NK-92 (cell line): ENCODE results near the gene IQCN.
A peak's percentile ranks its signal among the peaks of the same experiment; 100 is the strongest.

Experiments used
- DNase-seq: peaks from one replicate; lab custom pipeline; 2025; ENCODE audit not compliant: unreplicated experiment; lab: John Stamatoyannopoulos, UW

The IQCN gene

DNA sequence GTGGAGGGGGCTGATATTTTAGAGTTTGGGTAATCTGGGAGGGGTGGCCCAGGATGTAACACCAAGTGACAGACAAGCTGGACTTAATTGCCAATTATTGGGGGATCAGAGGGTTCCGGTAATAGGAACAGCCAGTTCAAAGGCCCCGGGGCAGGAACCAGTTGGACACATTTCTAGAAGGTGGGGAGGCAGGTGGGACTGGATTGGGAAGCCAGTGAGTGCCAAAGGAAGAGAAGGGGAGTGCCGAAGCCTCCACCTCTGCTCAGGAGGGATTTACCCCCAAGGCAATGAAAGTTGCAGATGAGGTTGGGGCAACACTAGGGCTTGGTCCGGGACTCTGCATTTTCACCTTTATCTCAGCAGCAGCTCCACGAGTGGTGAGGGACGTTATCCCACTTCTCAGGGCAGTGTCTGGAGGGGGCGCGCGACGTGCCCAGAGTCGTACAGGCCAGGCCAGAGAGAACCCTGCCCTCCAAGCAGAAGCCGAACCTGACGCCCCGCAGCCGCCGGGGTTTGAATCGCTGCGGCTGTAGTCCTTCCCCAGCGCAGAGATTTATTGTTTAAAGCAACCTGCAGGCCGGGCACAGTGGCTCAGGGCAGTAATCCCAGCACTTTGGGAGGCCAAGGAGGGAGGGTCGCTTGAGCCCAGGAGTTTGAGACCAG is 12.9 kb upstream of the IQCN start:
- DNase-seq: no peak

- no peak for DNase-seq
Measured at GRCh38 chr19:18284712-18285360, 10.6 kb upstream of the IQCN start.

DNA sequence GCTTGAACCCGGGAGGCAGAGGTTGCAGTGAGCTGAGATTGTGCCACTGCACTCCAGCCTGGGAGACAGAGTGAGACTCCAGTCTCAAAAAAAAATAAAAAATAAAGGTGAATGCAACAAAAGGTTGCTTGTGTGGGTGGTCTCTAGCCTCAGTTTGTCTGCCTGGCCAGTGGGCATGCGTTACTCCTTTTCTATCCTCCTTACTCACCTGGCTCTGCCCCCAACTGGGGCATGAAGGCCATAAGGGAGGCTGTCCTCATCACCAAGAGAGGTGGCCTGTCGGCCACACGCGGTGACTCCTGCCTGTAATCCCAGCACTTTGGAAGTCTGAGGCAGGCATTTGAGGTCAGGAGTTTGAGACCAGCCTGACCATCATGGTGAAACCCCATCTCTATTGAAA is 9.1 kb upstream of the IQCN start:
- no peak for DNase-seq

GRCh38 chr19:18282788-18283141 is 8.5 kb upstream of the IQCN start:
- DNase-seq: no peak

GRCh38 chr19:18282021-18282787 is 8.0 kb upstream of the IQCN start:
- no peak for DNase-seq

- peak; percentile 93 for DNase-seq
Measured at GRCh38 chr19:18281082-18282020, 7.1 kb upstream of the IQCN start, which contains the start of gene JUND. JUND (minus strand) TSS chr19:18281622; CDS start chr19:18281484, 138 bp downstream.

GRCh38 chr19:18280247-18281081 is 6.2 kb upstream of the IQCN start:
- no peak for DNase-seq

- peak; percentile 56 for DNase-seq
Measured at GRCh38 chr19:18279516-18280246, 5.4 kb upstream of the IQCN start.

DNA sequence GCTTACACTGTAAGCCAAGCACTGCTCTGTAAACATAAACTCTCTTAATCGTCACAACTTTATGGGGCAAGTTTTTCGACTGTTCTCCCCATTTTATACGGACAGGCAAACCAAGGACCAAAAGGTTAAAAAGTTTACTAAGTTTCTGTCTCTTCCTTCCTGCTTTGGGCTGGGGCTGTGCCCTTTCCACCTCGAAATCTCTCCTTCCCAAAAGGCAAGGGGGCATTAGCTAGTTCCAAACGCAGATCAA is 4.9 kb upstream of the IQCN start:
- DNase-seq: no peak

DNA sequence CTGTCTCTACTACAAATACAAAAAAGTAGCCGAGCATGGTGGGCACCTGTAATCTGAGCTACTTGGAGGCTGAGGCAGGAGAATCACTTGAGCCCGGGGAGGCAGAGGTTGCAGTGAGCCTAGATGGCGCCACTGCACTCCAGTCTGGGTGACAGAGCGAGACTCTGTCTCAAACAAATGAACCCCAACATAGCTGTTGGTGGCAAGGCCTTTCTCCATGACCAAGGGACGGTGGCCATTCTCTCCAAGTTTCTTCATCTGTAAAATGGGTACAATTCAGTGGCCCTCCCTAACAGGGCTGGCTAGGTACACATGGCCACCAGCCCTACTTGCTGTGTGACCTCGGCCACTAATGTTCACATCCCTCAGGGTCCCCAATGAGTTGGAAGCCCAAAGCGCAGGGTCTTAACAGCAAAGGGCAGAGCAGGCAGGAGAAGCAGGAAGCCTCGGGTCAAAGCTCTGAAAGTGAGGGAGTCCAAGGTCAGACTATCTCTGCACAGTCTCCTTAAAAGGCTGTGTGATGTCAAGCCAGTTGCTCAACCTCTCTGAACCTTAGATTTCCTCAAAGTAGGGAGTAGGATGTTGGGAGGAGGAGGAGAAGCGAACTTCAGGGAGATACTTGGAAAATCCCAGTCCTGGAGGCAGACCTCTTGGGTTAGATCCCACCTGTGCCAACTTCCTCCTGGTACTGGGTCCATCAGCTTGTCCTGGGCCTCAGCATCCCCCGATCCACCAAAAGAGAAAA is 4.4 kb upstream of the IQCN start:
- no peak for DNase-seq

GRCh38 chr19:18274781-18275356 is 617 bp upstream of the IQCN start:
- DNase-seq: no peak

GRCh38 chr19:18273561-18274218 is 562 bp downstream of the IQCN start:
- DNase-seq: no peak

DNA sequence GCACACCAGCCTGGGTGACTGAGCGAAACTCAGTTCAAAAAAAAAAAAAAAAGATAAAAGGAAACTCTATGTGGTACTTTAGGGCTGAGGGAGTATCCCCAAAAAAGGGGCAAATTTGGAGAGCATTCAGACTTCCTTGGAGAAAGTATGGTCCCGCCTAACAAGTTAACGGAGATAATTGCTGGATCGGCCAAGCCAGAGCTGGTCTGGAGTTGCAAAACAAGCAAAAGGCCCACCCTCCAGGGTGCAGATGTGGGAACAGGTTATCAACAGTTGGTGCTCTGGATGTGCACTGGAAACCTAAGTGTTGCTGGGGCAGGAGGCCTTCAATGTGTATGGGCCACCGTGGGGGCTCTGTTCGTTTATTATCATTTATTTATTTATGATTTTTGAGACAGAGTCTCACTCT is 2.8 kb downstream of the IQCN start:
- no peak for DNase-seq

GRCh38 chr19:18270326-18270725 is 3.9 kb downstream of the IQCN start:
- no peak for DNase-seq

DNA sequence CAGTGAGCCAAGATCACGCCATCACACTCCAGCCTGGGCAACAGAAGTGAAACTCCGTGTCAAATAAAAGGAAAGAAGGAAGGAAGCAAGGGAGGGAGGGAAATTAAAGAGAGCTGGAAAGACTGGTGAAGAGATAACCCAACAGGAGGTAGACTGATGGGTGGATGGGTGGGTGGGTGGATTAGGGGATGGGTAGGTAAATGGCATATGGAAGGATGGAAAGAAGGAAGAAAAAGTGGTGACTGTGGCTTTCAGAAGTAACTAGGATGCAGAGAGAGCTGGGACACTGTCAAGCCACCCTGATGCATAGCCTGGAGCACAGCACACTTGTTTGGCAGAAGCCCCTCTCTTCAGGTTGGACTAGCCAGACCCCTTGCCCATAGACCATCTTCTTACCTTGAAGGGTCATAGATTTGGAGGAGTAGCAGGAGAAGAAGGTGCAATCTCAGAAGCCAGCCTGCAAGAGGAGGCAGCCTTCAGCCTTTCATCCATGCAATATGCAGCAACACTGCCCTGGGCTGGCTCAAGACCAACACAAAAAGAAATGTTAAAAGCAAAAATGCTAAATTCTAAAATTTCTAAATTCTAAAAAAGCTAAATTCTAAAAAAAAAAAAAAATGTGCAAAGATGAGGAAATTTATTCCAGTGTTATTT is 5.1 kb downstream of the IQCN start:
- no peak for DNase-seq

DNA sequence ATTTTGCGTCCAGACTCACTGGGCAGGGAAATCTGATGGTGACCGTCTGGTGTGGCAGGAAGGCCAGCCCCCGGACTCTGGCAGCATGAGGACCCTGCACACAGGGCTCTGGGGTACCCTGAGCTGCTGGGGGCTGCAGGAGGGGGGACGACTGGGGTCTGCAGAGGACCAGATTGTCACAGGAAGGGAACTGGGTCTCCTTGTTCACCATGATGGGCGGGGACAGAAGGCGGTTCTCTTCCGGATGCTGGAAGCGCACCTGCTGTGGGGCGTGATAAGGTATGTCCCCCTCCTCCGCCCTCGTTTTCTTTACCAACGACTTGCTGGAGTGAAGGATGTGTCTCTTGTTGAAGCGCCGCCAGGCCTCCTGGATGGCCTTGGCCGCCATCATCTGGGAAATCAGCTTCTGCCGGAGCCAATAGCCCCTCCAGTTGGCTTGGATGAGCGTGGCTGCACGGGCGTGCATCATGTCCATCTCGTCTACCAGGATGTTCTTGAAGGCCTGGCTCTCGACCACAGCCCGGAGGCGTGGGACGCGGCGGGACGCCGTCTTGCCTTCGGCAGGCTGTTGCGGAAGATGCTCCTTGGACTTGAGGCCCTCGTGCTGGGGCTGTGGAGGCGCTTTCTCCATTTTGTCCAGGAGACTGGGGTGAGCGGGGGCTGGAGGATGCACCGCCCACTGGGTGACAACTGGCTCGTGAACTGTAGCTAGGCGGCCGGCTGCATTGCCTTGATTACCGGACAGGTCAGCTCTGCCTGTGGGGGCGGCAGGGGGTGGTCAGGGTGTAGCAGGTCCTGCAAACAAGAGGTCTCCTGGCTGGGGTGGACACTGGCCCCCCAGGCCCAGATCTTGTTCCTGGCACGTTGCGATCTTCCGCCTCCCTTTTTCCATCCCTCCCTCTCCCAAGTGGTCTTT is 7.2 kb downstream of the IQCN start:
- DNase-seq: no peak

DNA sequence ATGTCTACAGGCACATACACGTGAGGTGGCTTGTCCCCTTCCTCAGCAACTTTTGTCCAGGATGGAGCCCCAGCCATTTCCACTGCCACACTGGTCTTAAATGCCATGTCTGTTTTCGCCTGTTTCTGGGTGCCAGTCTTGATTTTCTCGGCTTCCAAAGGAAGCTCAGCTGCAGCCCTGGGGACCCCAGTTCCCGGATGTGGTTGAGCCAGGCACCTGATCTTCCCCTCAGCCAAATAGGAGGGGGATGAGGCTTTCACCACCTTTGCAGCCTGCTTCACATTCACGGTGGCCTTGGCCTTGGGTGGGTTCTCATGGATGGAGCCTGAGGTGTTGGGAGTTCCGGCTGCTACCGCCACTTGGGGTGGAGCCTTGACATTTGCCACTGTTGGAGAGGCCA is 8.7 kb downstream of the IQCN start:
- no peak for DNase-seq
